Liver (tissue), 9 donors: ENCODE measurements around the gene TBC1D1. TPM values are rescaled to one million over a fixed set of nuclear protein-coding genes. Genes with fewer than 3 reads are reported as not detected.

Experiments used
- DNase-seq: peaks from one replicate; pipeline ENCODE4 v3.0.0-alpha.2; 2017; ENCODE audit warnings: low spot score
- H3K27ac ChIP-seq, 2 donors: one replicate each; pipeline ENCODE4 v1.7.0; 2013; ENCODE audit warnings: inconsistent platforms in 2 of 2, low read length in 2 of 2, control low read depth in 1 of 2, low read depth in 1 of 2, mild to moderate bottlenecking in 1 of 2
- H3K27me3 ChIP-seq, 4 donors: one replicate each; pipeline versions ENCODE4 v1.6.1 to v1.7.0; 2013; ENCODE audit warnings: low read length in 3 of 4, inconsistent platforms in 1 of 4, mild to moderate bottlenecking in 1 of 4, moderate library complexity in 1 of 4; ENCODE audit not compliant: control insufficient read depth in 4 of 4, insufficient read depth in 4 of 4
- H3K36me3 ChIP-seq, 4 donors: one replicate each; pipeline versions ENCODE4 v1.6.1 to v1.7.0; 2013; ENCODE audit warnings: low read length in 3 of 4, mild to moderate bottlenecking in 3 of 4, low read depth in 1 of 4, moderate library complexity in 1 of 4; ENCODE audit not compliant: control insufficient read depth in 4 of 4, insufficient read depth in 3 of 4
- H3K4me1 ChIP-seq, 4 donors: one replicate each; pipeline versions ENCODE4 v1.6.1 to v1.7.0; 2013; ENCODE audit warnings: low read length in 3 of 4, mild to moderate bottlenecking in 3 of 4, moderate library complexity in 1 of 4; ENCODE audit not compliant: control insufficient read depth in 4 of 4, insufficient read depth in 4 of 4
- H3K4me3 ChIP-seq, 3 donors: one replicate each; pipeline versions ENCODE4 v1.6.1 to v1.7.0; 2013; ENCODE audit warnings: low read length in 3 of 3, control low read depth in 1 of 3, low read depth in 1 of 3, mild to moderate bottlenecking in 1 of 3
- H3K9ac ChIP-seq, 2 donors: one replicate each; pipeline ENCODE4 v1.7.0; 2013; ENCODE audit warnings: low read length in 2 of 2, mild to moderate bottlenecking in 2 of 2, moderate library complexity in 2 of 2, control low read depth in 1 of 2, low read depth in 1 of 2
- H3K9me3 ChIP-seq, 4 donors: one replicate each; pipeline versions ENCODE4 v1.6.1 to v1.7.0; 2013; ENCODE audit warnings: low read length in 3 of 4; ENCODE audit not compliant: control insufficient read depth in 4 of 4
- EGR1 ChIP-seq, 2 donors: IDR thresholded peaks; 2 replicates each; pipeline ENCODE4 v1.6.1; 2016 to 2018; ENCODE audit warnings: antibody characterized with exemption in 2 of 2, low read depth in 2 of 2
- GABPA ChIP-seq, 2 donors: IDR thresholded peaks in 1 of 2; conservative IDR thresholded peaks in 1 of 2; 2 replicates each; pipeline ENCODE4 v1.6.1; 2016; ENCODE audit warnings: antibody characterized with exemption in 2 of 2, mild to moderate bottlenecking in 1 of 2, moderate library complexity in 1 of 2
- HNF4G ChIP-seq: IDR thresholded peaks from 2 replicates; pipeline ENCODE4 v1.6.1; 2016; ENCODE audit warnings: antibody characterized with exemption
- NR2F2 ChIP-seq: IDR thresholded peaks from 2 replicates; pipeline ENCODE4 v1.6.1; 2016; ENCODE audit warnings: antibody characterized with exemption
- RAD21 ChIP-seq, 2 donors: IDR thresholded peaks; 2 replicates each; pipeline ENCODE4 v1.6.1; 2016; ENCODE audit warnings: antibody characterized with exemption in 2 of 2, mild to moderate bottlenecking in 2 of 2
- RXRA ChIP-seq, 2 donors: IDR thresholded peaks; 2 replicates each; pipeline ENCODE4 v1.6.1; 2017 to 2018; ENCODE audit warnings: antibody characterized with exemption in 2 of 2, mild to moderate bottlenecking in 1 of 2
- TAF1 ChIP-seq: conservative IDR thresholded peaks from 2 replicates; pipeline ENCODE4 v1.6.1; 2016; ENCODE audit warnings: antibody characterized with exemption, mild to moderate bottlenecking
- YY1 ChIP-seq: IDR thresholded peaks from 2 replicates; pipeline ENCODE4 v1.6.1; 2016; ENCODE audit warnings: antibody characterized with exemption, mild to moderate bottlenecking
- ZBTB33 ChIP-seq: IDR thresholded peaks from 2 replicates; pipeline ENCODE4 v1.6.1; 2016; ENCODE audit warnings: antibody characterized with exemption
- WGBS: extraction: QIAGEN DNeasy Blood & Tissue Kit; methylation state at CpG from one replicate; pipeline ENCODE4 v1.1.7; 2013; 5-methylcytosine and 5-hydroxymethylcytosine counted together
- polyA plus RNA-seq, 2 donors: library from polyadenylated mRNA; stranded (reverse) in 1 of 2; unstranded in 1 of 2; fragments of 200-250 nt in 1 of 2; fragments of >200 nt in 1 of 2; fragmentation: Nextera tagmentation in 1 of 2; extraction: Ambion mirVana in 1 of 2; gene quantifications; one replicate each; pipeline versions ENCODE4 v1.2.1 to v1.2.3, GENCODE V29; 2013 to 2015
- total RNA-seq, 2 donors: library from RNA; depleted of rRNA; stranded (reverse); fragments of >200 nt; gene quantifications; one replicate each; pipeline ENCODE4 v1.2.3, GENCODE V29; 2014
- TF ChIP-seq, protein P1 (sequence below): fragments of 150-350 bp; IDR thresholded peaks from 2 replicates; pipeline ENCODE4 v1.5.1; 2017; ENCODE audit warnings: improper control_type of control experiment, low read depth, low read length; ENCODE audit not compliant: missing input control
- donor health status: healthy.
- donor health status: healthy.
- donor health status: healthy.
- donor health status: healthy.
- donor health status: healthy.

TBC1D1 gene
- total and polyA plus RNA-seq, 4 donors: 15.6 to 41.4 (median 20.9) TPM

- TF ChIP-seq ZBTB33 (no peak), TAF1 (no peak), YY1 (no peak), GABPA (IDR thresholded peaks at IDR 0.05 in 1 of 2, conservative IDR thresholded peaks at IDR 0.05 in 1 of 2) (no peak), HNF4G (no peak)
Measured at GRCh38 chr4:38180456-38180855, 289.6 kb downstream of the TBC1D1 start (continued).

- H3K4me1 ChIP-seq: peaks cover 1 to 30% (median 28%) of the 10 kb centered on the region in 4 donors
- H3K9ac ChIP-seq: no peak overlapping the region
- H3K4me3 ChIP-seq: no peak overlapping the region
- no peaks in the 10 kb centered on the region for H3K27me3 ChIP-seq
- H3K9me3 ChIP-seq: no peaks in the 10 kb centered on the region
- H3K36me3 ChIP-seq: no peaks in the 10 kb centered on the region
- no peak for DNase-seq
- WGBS: 80% methylated on average over 3 of the region's 3 CpGs
- TF ChIP-seq RXRA (IDR thresholded peaks at IDR 0.05) (no peak), NR2F2 (peak; percentile 35)
- H3K27ac ChIP-seq: no peak overlapping the region
Measured at GRCh38 chr4:38181286-38181685, 290.4 kb downstream of the TBC1D1 start.

DNA sequence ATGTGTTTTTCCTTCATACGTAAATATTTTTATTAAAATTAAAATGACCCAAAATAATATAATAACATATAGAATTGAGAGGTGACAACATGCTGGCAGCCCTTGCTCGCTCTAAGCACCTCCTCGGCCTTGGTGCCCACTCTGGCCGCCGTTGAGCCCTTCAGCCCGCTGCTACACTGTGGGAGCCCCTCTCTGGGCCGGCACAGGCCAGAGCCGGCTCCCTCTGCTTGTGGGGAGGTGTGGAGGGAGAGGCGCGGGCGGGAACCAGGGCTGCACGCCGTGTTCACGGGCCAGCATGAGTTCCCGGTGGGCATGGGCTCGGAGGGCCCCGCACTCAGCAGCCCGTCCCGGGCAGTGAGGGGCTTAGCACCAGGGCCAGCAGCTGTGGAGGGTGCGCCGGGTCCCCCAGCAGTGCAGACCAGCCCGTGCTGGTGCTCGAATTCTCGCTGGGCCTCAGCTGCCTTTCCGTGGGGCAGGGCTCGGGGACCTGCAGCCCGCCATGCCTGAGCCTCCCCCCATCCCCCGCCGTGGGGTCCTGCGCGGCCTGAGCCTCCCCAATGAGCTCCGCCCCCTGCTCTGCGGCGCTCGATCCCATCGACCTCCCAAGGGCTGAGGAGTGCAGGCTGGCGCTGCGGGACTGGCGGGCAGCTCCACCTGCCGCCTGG lies 291.6 kb downstream of the TBC1D1 start:
- DNase-seq: no peak
- Histone ChIP-seq H3K4me1 (peaks cover 1 to 24% (median 21%) of the 10 kb centered on the region in 4 donors), H3K9me3 (no peaks in the 10 kb centered on the region), H3K4me3 (no peak overlapping the region), H3K9ac (no peak overlapping the region), H3K27ac (no peak overlapping the region), H3K36me3 (no peaks in the 10 kb centered on the region), H3K27me3 (no peaks in the 10 kb centered on the region)
- 98% methylated on average over 40 of the region's 40 CpGs for WGBS
- TF ChIP-seq HNF4G: no peak
- no peak for TF ChIP-seq EGR1 (IDR thresholded peaks at IDR 0.05; ENCODE audit: low read depth in 2 of 2)
- TF ChIP-seq RAD21 (IDR thresholded peaks at IDR 0.05): no peak

DNA sequence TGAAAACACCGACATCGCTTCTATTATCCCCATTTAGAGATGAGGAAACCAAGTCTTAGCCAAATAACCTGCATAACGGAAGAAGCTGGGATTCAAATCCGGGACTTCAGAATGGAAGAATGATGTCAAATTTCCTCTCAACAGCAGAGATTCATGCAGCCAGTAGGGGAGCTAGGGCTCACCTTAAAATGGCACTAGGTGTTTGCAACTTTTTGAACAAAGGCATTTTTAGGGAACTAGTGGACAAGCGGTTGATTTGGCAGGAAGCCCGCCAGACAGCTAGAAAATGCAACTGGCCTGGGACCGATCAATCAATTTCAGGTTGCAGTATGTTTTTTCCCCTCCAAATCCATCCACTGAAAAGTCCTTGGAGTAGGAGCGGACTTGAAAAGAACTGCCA lies 293.5 kb downstream of the TBC1D1 start:
- no peaks in the 10 kb centered on the region for H3K36me3 ChIP-seq
- no peak for TF ChIP-seq YY1
- TF ChIP-seq, protein P1, sequence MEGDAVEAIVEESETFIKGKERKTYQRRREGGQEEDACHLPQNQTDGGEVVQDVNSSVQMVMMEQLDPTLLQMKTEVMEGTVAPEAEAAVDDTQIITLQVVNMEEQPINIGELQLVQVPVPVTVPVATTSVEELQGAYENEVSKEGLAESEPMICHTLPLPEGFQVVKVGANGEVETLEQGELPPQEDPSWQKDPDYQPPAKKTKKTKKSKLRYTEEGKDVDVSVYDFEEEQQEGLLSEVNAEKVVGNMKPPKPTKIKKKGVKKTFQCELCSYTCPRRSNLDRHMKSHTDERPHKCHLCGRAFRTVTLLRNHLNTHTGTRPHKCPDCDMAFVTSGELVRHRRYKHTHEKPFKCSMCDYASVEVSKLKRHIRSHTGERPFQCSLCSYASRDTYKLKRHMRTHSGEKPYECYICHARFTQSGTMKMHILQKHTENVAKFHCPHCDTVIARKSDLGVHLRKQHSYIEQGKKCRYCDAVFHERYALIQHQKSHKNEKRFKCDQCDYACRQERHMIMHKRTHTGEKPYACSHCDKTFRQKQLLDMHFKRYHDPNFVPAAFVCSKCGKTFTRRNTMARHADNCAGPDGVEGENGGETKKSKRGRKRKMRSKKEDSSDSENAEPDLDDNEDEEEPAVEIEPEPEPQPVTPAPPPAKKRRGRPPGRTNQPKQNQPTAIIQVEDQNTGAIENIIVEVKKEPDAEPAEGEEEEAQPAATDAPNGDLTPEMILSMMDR: peak; percentile 9
- peak; percentile 17 to 68 for TF ChIP-seq RAD21 (IDR thresholded peaks at IDR 0.05)
- H3K9me3 ChIP-seq: no peaks in the 10 kb centered on the region
- no peaks in the 10 kb centered on the region for H3K27me3 ChIP-seq
- H3K9ac ChIP-seq: no peak overlapping the region
- no peak for DNase-seq
- H3K4me3 ChIP-seq: no peak overlapping the region
- H3K4me1 ChIP-seq: peaks cover 1 to 8% (median 5%) of the 10 kb centered on the region in 4 donors
- 92% methylated on average over 8 of the region's 8 CpGs for WGBS
- no peak overlapping the region for H3K27ac ChIP-seq
